K562 (cell line): ENCODE results near the gene MYBL2. TPM values are rescaled to one million over a fixed set of nuclear protein-coding genes. Genes with fewer than 3 reads are reported as not detected.
"Not testable (repeated sequence)": the region's sequence is repeated elsewhere in the genome, so short reads cannot be mapped to it uniquely, and the experiment has no call there.

Experiments used
- ATAC-seq: fragments of 200-7000 bp; cut with Tn5 transposase; 3 replicates; pipeline ENCODE4 v1.9.1; 2020; ENCODE audit warnings: moderate library complexity
- BruUV-seq: library from RNA; stranded (reverse); fragments of 400-500 nt; replicated peaks from 2 replicates; lab custom pipeline; 2021; lab: Mats Ljungman, UMichigan
- CTCF ChIA-PET: fragments of 300-600 bp; formaldehyde crosslinking; extraction: SDS; loops from one replicate; lab custom pipeline; 2021; ENCODE audit warnings: low intra/inter-chr PET ratio; lab: Yijun Ruan, JAX
- POLR2A ChIA-PET: fragments of 300-600, 350-650 bp; sonication (Branson Sonifier 250); formaldehyde crosslinking; extraction: SDS; loops from one replicate; lab custom pipeline; 2021; ENCODE audit warnings: antibody characterized with exemption, inconsistent platforms; lab: Yijun Ruan, JAX
- DNase-seq, 4 experiments: peaks; one replicate each; pipeline versions ENCODE4 v3.0.0 to v3.0.0-alpha.2; 2011 to 2018; ENCODE audit warnings: low spot score in 3 of 4, mixed read lengths in 3 of 4; ENCODE audit errors: extremely low read depth in 1 of 4
- FAIRE-seq: peaks from 2 replicates; lab custom pipeline; 2011; peaks lifted over from hg19 to GRCh38; lab: Jason Lieb, UNC
- H2AFZ ChIP-seq: 2 replicates; pipeline ENCODE4 v1.6.0; 2011; ENCODE audit warnings: low read depth, low read length, control low read depth, inconsistent platforms
- H3K27ac ChIP-seq: fragments of 200-600 bp; 3 replicates; pipeline ENCODE4 v1.8.0; 2011; ENCODE audit warnings: low read depth, mild to moderate bottlenecking, control low read depth, inconsistent platforms, low read length, moderate library complexity, mixed read lengths; ENCODE audit errors: extremely low read depth
- H3K27me3 ChIP-seq, 2 experiments: fragments of 300-600 bp in 1 of 2; 2 replicates in 1 of 2; 3 replicates in 1 of 2; pipeline versions ENCODE4 v1.6.0 to v1.8.0; 2011; ENCODE audit warnings: inconsistent platforms in 2 of 2, low read length in 2 of 2, mild to moderate bottlenecking in 1 of 2, mixed read lengths in 1 of 2, moderate library complexity in 1 of 2; ENCODE audit not compliant: control insufficient read depth in 2 of 2, insufficient read depth in 2 of 2
- H3K36me3 ChIP-seq: fragments of 300-600 bp; 3 replicates; pipeline ENCODE4 v1.8.0; 2011; ENCODE audit warnings: mild to moderate bottlenecking, low read length, inconsistent platforms; ENCODE audit not compliant: control insufficient read depth, insufficient read depth
- H3K4me1 ChIP-seq, 2 experiments: fragments of 200-600 bp in 1 of 2; replicated peaks in 1 of 2; 2 replicates in 1 of 2; 3 replicates in 1 of 2; pipeline versions ENCODE4 v1.5.1 to v1.8.0; 2011; ENCODE audit warnings: inconsistent platforms in 2 of 2, low read length in 2 of 2, mild to moderate bottlenecking in 1 of 2, mixed read lengths in 1 of 2, moderate library complexity in 1 of 2; ENCODE audit not compliant: control insufficient read depth in 2 of 2, insufficient read depth in 2 of 2
- H3K4me2 ChIP-seq: 2 replicates; pipeline ENCODE4 v1.6.1; 2011; ENCODE audit warnings: low read length, control low read depth, inconsistent platforms, mixed read lengths; ENCODE audit not compliant: insufficient read depth
- H3K4me3 ChIP-seq: fragments of 200-600 bp; sonication (generic), shearing (Covaris generic); 2 replicates; pipeline ENCODE4 v1.5.1; 2016; ENCODE audit warnings: control low read depth, inconsistent platforms
- H3K79me2 ChIP-seq: fragments of 200-600 bp; 3 replicates; pipeline ENCODE4 v1.8.0; 2011; ENCODE audit warnings: low read length, inconsistent platforms; ENCODE audit not compliant: control insufficient read depth, insufficient read depth
- H3K9ac ChIP-seq, 2 experiments: 2 replicates each; pipeline versions ENCODE4 v1.6.0 to v1.6.1; 2011; ENCODE audit warnings: low read depth in 2 of 2, low read length in 2 of 2, control low read depth in 1 of 2, inconsistent platforms in 1 of 2, mild to moderate bottlenecking in 1 of 2, mixed read lengths in 1 of 2; ENCODE audit not compliant: insufficient read depth in 1 of 2
- H3K9me1 ChIP-seq: one replicate; pipeline ENCODE4 v1.6.0; 2011; ENCODE audit warnings: inconsistent platforms, mild to moderate bottlenecking, low read length, moderate library complexity; ENCODE audit not compliant: control insufficient read depth, insufficient read depth
- H3K9me3 ChIP-seq: replicated peaks from 2 replicates; pipeline ENCODE4 v1.5.1; 2011; ENCODE audit warnings: low read depth, low read length, inconsistent platforms; ENCODE audit not compliant: control insufficient read depth, insufficient read depth
- H4K20me1 ChIP-seq: replicated peaks from 2 replicates; pipeline ENCODE4 v1.6.1; 2011; ENCODE audit warnings: low read length, inconsistent platforms, mixed read lengths; ENCODE audit not compliant: control insufficient read depth, insufficient read depth
- FOXK2 ChIP-seq, 2 experiments: fragments of 450-650 bp; IDR thresholded peaks in 1 of 2; conservative IDR thresholded peaks in 1 of 2; 2 replicates each; pipeline ENCODE4 v1.6.1; 2016; ENCODE audit warnings: low read depth in 2 of 2, mild to moderate bottlenecking in 1 of 2
- PTTG1 ChIP-seq: fragments of 450-650 bp; IDR thresholded peaks from 2 replicates; pipeline ENCODE4 v1.6.1; 2016; ENCODE audit warnings: low read depth, mild to moderate bottlenecking, missing genetic modification characterization, missing compliant biosample characterization
- SMAD4 ChIP-seq: fragments of 250-450 bp; sonication (Bioruptor Pico); conservative IDR thresholded peaks from 2 replicates; pipeline ENCODE4 v1.8.0; 2021; ENCODE audit warnings: inconsistent platforms, mild to moderate bottlenecking, moderate library complexity
- SRSF3 ChIP-seq: fragments of 200-400 bp; formaldehyde crosslinking; IDR thresholded peaks from 2 replicates; pipeline ENCODE4 v1.6.1; 2016; ENCODE audit warnings: mild to moderate bottlenecking, low read length, moderate library complexity; ENCODE audit not compliant: insufficient read depth
- WGBS: fragments of 100-300 bp; shearing (Covaris generic); methylation state at CpG from one replicate; pipeline ENCODE4 v1.1.6; 2016; ENCODE audit warnings: low coverage, mixed read lengths; ENCODE audit not compliant: insufficient coverage; ENCODE audit errors: missing lambda C conversion rate; 5-methylcytosine and 5-hydroxymethylcytosine counted together
- in situ Hi-C: fragments of 300-500 bp; cut with MboI; formaldehyde crosslinking; loops from 4 replicates; pipeline ENCODE4 v1.15.0; 2018; ENCODE audit warnings: inconsistent platforms, mixed read lengths
- intact Hi-C: fragments of 100-400 bp; cut with micrococcal nuclease; formaldehyde crosslinking; loops from 2 replicates; pipeline ENCODE4 v1.14.2; 2022
- polyA plus RNA-seq, 8 experiments: library from polyadenylated mRNA; depleted of rRNA in 4 of 8; stranded (reverse) in 5 of 8; unstranded in 3 of 8; fragments of >200 nt; fragmentation: Nextera tagmentation in 2 of 8; fragmentation: Illumina TruSeq in 1 of 8; extraction: Ambion mirVana in 2 of 8; extraction: Trizol in 1 of 8; gene quantifications; 2 replicates each; pipeline versions ENCODE4 v1.2.1 to v1.2.3, GENCODE V29; 2011 to 2014; ENCODE audit warnings: inconsistent platforms in 1 of 8, missing spikeins in 1 of 8
- total RNA-seq, 7 experiments: library from RNA; depleted of rRNA in 6 of 7; stranded (reverse); fragments of >200 nt in 6 of 7; fragmentation: Illumina TruSeq in 2 of 7; extraction: Trizol in 2 of 7; gene quantifications; 2 replicates each; pipeline versions ENCODE4 v1.2.1 to v1.2.3, GENCODE V29; 2011 to 2021; ENCODE audit warnings: low replicate concordance in 1 of 7
- TF ChIP-seq, protein P1 (sequence below): fragments of 450-650 bp; formaldehyde crosslinking; IDR thresholded peaks from 2 replicates; pipeline ENCODE4 v1.4.0; 2022; ENCODE audit warnings: missing genetic modification characterization

MYBL2 gene
- total and polyA plus RNA-seq, 9 of the 15 experiments (the other 6 are each of a cell fraction or from before 2014, with no cell fraction given) = 4.4 to 169 (median 52.5) TPM

- TF ChIP-seq, protein P1, sequence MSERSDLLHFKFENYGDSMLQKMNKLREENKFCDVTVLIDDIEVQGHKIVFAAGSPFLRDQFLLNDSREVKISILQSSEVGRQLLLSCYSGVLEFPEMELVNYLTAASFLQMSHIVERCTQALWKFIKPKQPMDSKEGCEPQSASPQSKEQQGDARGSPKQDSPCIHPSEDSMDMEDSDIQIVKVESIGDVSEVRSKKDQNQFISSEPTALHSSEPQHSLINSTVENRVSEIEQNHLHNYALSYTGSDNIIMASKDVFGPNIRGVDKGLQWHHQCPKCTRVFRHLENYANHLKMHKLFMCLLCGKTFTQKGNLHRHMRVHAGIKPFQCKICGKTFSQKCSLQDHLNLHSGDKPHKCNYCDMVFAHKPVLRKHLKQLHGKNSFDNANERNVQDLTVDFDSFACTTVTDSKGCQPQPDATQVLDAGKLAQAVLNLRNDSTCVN (CRISPR knock-in tag) = no peak
- TF ChIP-seq SMAD4 (no peak), SRSF3 (no peak), FOXK2 (conservative IDR thresholded peaks at IDR 0.05 in 1 of 2, IDR thresholded peaks at IDR 0.05 in 1 of 2; ENCODE audit: low read depth in 2 of 2) (no peak), PTTG1 (tag) (no peak)
Measured at GRCh38 chr20:43755851-43756250, 88.9 kb downstream of the MYBL2 start (continued).

DNA sequence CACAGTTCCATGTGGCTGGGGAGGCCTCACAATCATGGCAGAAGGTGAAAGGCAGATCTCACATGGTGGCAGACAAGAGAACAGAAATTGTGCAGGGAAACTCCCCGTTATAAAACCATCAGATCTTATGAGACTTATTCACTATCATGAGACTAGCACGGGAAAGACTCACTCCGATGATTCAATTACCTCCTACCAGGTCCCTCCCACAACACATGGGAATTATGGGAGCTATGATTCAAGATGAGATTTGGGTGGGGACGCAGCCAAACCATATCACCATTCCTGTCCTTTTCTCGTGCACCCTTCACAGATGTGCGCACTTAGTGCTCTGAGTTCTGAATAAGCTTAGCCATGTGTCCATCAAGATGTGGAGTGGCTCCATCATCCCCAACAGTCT, 91.0 kb downstream of the MYBL2 start:
- H3K27ac ChIP-seq, H3K36me3 ChIP-seq, H3K79me2 ChIP-seq, H3K4me2 ChIP-seq, ATAC-seq, H4K20me1 ChIP-seq, POLR2A ChIA-PET, H3K9me1 ChIP-seq, intact Hi-C loops, in situ Hi-C loops, H3K4me3 ChIP-seq, CTCF ChIA-PET, DNase-seq, BruUV-seq, H3K9ac ChIP-seq, H3K4me1 ChIP-seq, H3K9me3 ChIP-seq, H2AFZ ChIP-seq, FAIRE-seq: not testable (repeated sequence)
- WGBS = 0% methylated on average over 6 of the region's 6 CpGs
- H3K27me3 ChIP-seq = peaks cover 13 to 38% of the 10 kb centered on the region in 2 experiments; a peak in 4 of 5 replicates
